Endothelial cell (in vitro differentiated cells): ENCODE results near the gene HES7. TPM values are rescaled to one million over a fixed set of nuclear protein-coding genes. Genes with fewer than 3 reads are reported as not detected.
"Not testable (repeated sequence)": the region's sequence is repeated elsewhere in the genome, so short reads cannot be mapped to it uniquely, and the experiment has no call there.

ENCODE experiments used
- DNase-seq: peaks from one replicate; pipeline ENCODE4 v3.0.0; 2021; ENCODE audit warnings: low spot score
- H3K27ac Mint-ChIP-seq: one replicate; pipeline ENCODE4 v1.8.0; 2021; ENCODE audit warnings: mixed read lengths, inconsistent platforms; ENCODE audit not compliant: unreplicated experiment
- H3K27me3 Mint-ChIP-seq: one replicate; pipeline ENCODE4 v1.8.0; 2021; ENCODE audit warnings: mild to moderate bottlenecking, moderate library complexity, mixed read lengths, inconsistent platforms; ENCODE audit not compliant: unreplicated experiment
- H3K36me3 Mint-ChIP-seq: one replicate; pipeline ENCODE4 v1.8.0; 2021; ENCODE audit warnings: mild to moderate bottlenecking, low read depth, mixed read lengths, inconsistent platforms; ENCODE audit not compliant: unreplicated experiment
- H3K4me1 Mint-ChIP-seq: one replicate; pipeline ENCODE4 v1.8.0; 2021; ENCODE audit warnings: mild to moderate bottlenecking, mixed read lengths, inconsistent platforms; ENCODE audit not compliant: unreplicated experiment
- H3K4me3 Mint-ChIP-seq: one replicate; pipeline ENCODE4 v1.8.0; 2021; ENCODE audit warnings: mild to moderate bottlenecking, mixed read lengths, inconsistent platforms; ENCODE audit not compliant: unreplicated experiment
- H3K9me3 Mint-ChIP-seq: one replicate; pipeline ENCODE4 v1.8.0; 2021; ENCODE audit warnings: mixed read lengths, inconsistent platforms; ENCODE audit not compliant: unreplicated experiment
- total RNA-seq: library from RNA; stranded (reverse); fragmentation: NEBNext Ultra II Directional; extraction: Animal tissue kit (Norgen Biotek cat#: 25700); gene quantifications from one replicate; pipeline ENCODE4 v1.2.1, GENCODE V29; 2021; ENCODE audit not compliant: unreplicated experiment
- TF ChIP-seq, protein P1 (sequence below): fragments of 200-600 bp; sonication (generic); IDR thresholded peaks from one replicate; pipeline ENCODE4 v1.5.0; 2021; ENCODE audit warnings: antibody characterized with exemption; ENCODE audit not compliant: unreplicated experiment

The HES7 gene
- total RNA-seq, 1 donor from 2014 or later = 3.3 TPM

DNA sequence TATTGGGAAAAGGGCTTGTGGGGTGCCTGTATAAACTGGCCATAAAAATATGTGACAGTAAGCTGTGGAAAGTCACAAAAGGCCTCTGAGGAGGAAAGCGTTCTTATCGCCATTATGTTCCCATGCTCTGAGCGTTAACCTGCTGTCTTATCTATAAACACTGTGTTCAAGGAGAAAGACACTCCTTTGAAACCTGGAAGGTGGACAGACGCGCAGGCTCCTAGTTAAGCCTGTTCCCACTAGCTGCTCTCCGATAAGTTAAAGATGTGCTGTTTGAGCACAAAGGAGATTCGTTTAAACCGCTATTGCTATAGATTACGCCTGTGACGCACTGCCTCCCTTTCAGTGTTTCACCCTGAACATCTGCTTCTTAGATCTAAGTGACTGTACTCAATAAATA, 41.6 kb downstream of the HES7 start:
- Mint-ChIP-seq H3K27me3 (peaks cover 22% of the 10 kb centered on the region), H3K4me3 (no peak overlapping the region), H3K9me3 (no peaks in the 10 kb centered on the region), H3K4me1 (peaks cover 7% of the 10 kb centered on the region), H3K36me3 (no peaks in the 10 kb centered on the region), H3K27ac (no peak overlapping the region)
- TF ChIP-seq, protein P1, sequence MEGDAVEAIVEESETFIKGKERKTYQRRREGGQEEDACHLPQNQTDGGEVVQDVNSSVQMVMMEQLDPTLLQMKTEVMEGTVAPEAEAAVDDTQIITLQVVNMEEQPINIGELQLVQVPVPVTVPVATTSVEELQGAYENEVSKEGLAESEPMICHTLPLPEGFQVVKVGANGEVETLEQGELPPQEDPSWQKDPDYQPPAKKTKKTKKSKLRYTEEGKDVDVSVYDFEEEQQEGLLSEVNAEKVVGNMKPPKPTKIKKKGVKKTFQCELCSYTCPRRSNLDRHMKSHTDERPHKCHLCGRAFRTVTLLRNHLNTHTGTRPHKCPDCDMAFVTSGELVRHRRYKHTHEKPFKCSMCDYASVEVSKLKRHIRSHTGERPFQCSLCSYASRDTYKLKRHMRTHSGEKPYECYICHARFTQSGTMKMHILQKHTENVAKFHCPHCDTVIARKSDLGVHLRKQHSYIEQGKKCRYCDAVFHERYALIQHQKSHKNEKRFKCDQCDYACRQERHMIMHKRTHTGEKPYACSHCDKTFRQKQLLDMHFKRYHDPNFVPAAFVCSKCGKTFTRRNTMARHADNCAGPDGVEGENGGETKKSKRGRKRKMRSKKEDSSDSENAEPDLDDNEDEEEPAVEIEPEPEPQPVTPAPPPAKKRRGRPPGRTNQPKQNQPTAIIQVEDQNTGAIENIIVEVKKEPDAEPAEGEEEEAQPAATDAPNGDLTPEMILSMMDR = no peak
- no peak for DNase-seq

DNA sequence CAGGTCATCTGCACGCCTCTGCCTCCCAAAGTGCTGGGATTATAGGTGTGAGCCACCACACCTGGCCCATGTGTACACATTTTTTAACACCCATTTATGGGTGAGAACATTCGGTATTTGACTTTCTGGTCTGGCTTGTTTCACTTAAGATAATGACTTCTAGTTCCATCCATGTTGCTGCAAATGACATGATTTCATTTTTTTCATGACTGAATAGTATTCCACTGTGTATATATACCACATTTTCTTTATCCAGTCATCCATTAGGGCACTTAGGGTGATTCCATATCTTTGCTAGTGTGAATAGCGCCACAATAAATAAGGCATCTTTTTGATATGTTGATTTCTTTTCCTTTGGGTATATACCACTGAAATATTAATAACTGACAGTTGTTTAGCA, 42.0 kb downstream of the HES7 start:
- H3K4me1 Mint-ChIP-seq = peaks cover 9% of the 10 kb centered on the region
- DNase-seq = no peak
- H3K27ac Mint-ChIP-seq = no peak overlapping the region
- H3K4me3 Mint-ChIP-seq = no peak overlapping the region
- no peaks in the 10 kb centered on the region for H3K9me3 Mint-ChIP-seq
- H3K27me3 Mint-ChIP-seq = peaks cover 20% of the 10 kb centered on the region
- no peaks in the 10 kb centered on the region for H3K36me3 Mint-ChIP-seq
- TF ChIP-seq, protein P1 = no peak

DNA sequence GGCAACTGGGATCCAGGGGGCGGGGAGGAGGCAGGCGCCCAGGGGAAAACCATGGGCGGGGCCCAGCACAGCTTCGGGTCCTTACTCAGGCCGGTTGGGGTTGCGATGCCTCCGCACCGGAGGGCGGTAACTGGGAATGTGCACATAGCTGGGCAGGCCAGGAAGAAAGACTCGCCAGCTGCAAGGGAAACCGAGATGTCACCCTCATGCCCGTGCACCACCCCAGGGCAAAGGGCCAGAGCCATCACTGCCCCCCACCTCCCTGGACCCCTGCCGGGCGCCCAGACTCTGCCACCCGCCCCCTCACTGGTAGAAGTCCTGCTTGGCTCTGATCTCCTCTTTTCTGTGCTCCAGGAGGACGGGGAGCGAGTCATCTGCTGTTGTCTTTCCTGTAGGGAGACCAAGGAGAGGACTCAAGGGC, 43.1 kb downstream of the HES7 start:
- H3K9me3 Mint-ChIP-seq = no peaks in the 10 kb centered on the region
- DNase-seq = no peak

DNA sequence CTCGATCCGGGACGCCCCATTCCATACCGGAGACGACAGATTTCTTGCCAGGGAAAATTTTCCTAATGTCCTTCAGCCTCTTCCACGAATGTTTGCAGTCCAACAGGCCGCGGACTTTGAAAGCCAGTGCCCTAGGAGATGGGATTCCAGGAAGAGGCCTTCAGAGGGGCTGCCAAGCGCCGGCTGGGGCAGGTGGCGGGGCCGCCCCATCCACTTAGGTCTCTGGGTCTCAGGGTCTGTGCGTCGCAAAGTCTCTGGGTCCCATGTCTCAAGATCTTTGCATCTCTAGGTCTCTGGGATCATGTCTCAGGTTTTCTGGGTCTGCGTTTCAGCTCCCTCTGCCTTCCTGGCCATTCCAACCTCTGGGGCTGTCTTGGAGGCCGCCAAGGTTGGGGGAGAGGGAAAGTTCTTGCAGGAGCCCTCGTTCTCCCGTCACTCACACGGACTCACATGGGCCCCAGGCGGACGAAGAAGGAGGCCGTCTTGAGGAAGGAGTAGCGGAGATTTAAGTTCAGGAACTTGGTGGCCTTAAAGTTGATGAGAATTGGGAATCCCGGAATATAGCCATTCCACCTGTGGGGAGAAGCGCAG, 43.6 kb downstream of the HES7 start:
- DNase-seq = no peak
- TF ChIP-seq, protein P1 = no peak
- peaks cover 25% of the 10 kb centered on the region for H3K27me3 Mint-ChIP-seq
- H3K27ac Mint-ChIP-seq = no peak overlapping the region
- H3K9me3 Mint-ChIP-seq = no peaks in the 10 kb centered on the region
- no peaks in the 10 kb centered on the region for H3K36me3 Mint-ChIP-seq
- no peak overlapping the region for H3K4me3 Mint-ChIP-seq
- peaks cover 12% of the 10 kb centered on the region for H3K4me1 Mint-ChIP-seq

More for the DNA sequence above, 43.1 kb downstream of the HES7 start:
- H3K27ac Mint-ChIP-seq = no peak overlapping the region
- TF ChIP-seq, protein P1 = no peak
- H3K4me1 Mint-ChIP-seq = peaks cover 12% of the 10 kb centered on the region
- H3K36me3 Mint-ChIP-seq = no peaks in the 10 kb centered on the region
- H3K4me3 Mint-ChIP-seq = no peak overlapping the region
- peaks cover 27% of the 10 kb centered on the region for H3K27me3 Mint-ChIP-seq

DNA sequence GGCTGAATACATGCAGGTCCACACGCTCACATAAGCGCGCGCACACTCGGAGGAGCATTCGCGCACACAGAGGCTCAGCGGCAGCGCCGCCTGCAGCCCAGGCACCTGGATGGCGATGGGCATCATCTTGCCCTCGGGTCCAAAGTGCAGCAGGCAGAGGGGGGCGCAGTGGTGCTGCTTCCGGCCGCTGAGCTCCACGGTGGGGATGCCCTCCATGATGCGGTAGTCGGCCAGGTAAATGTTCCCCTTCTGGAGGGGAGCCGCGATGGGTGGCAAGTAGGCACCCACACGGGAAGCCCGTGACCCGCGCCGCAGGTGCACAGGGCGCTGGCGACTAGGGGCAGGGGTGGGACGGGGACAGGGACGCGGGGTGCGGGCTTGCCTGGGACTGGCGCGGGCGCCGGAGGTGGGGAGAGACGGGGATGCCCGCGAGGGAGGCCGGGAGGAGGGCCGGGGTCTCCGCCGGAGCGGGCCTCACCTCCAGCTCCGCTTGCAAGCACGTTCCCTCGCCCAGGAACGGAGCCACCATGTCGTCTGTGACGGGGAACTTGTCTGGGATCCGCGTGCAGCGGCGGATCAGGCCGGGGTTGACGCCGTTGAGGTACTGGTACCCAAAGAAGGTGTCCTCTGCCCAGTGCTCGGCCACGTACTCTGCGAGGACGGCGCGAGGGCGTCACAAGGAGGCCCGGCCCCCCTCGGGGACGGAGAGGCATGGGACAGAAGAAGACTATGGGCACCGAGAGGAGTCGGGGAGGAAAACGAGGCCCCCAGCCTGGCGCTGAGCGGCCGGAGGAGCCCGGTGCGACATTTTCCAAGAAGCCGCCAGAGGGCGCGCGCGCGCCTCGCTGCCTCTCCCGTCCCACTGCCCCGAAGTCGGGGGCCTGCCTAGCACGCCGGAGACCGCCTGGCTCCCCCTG, 44.4 kb downstream of the HES7 start:
- H3K27me3 Mint-ChIP-seq = peaks cover 30% of the 10 kb centered on the region
- peaks cover 18% of the 10 kb centered on the region for H3K4me1 Mint-ChIP-seq
- no peak overlapping the region for H3K27ac Mint-ChIP-seq
- DNase-seq = peak; percentile 82
- TF ChIP-seq, protein P1 = peak; percentile 80
- no peaks in the 10 kb centered on the region for H3K9me3 Mint-ChIP-seq
- H3K36me3 Mint-ChIP-seq = no peaks in the 10 kb centered on the region
- H3K4me3 Mint-ChIP-seq = peak overlapping the region; percentile 25

DNA sequence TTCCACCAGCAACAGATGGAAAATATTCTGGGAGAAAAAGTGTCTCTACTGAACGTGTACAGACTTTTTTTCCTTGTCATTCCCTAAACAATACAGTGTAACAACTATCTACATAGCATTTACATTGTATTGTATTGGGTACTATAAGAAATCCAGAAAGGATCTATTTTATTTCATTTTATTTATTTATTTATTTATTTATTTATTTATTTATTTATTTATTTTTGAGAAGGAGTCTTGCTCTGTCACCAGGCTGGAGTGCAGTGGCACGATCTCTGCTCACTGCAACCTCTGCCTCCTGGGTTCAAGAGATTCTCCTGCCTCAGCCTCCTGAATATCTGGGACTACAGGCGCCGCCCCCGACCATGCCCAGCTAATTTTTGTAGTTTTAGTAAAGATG, 46.0 kb downstream of the HES7 start:
- H3K9me3 Mint-ChIP-seq, DNase-seq, H3K36me3 Mint-ChIP-seq: not testable (repeated sequence)
- peaks cover 34% of the 10 kb centered on the region for H3K4me1 Mint-ChIP-seq
- H3K27ac Mint-ChIP-seq = peak overlapping the region; percentile 75
- peaks cover 36% of the 10 kb centered on the region for H3K27me3 Mint-ChIP-seq
- H3K4me3 Mint-ChIP-seq = peak overlapping the region; percentile 44
